Measurements from ENCODE around the gene IVD.
"Not testable (repeated sequence)": the region's sequence is repeated elsewhere in the genome, so short reads cannot be mapped to it uniquely, and the experiment has no call there.

The IVD gene

DNA sequence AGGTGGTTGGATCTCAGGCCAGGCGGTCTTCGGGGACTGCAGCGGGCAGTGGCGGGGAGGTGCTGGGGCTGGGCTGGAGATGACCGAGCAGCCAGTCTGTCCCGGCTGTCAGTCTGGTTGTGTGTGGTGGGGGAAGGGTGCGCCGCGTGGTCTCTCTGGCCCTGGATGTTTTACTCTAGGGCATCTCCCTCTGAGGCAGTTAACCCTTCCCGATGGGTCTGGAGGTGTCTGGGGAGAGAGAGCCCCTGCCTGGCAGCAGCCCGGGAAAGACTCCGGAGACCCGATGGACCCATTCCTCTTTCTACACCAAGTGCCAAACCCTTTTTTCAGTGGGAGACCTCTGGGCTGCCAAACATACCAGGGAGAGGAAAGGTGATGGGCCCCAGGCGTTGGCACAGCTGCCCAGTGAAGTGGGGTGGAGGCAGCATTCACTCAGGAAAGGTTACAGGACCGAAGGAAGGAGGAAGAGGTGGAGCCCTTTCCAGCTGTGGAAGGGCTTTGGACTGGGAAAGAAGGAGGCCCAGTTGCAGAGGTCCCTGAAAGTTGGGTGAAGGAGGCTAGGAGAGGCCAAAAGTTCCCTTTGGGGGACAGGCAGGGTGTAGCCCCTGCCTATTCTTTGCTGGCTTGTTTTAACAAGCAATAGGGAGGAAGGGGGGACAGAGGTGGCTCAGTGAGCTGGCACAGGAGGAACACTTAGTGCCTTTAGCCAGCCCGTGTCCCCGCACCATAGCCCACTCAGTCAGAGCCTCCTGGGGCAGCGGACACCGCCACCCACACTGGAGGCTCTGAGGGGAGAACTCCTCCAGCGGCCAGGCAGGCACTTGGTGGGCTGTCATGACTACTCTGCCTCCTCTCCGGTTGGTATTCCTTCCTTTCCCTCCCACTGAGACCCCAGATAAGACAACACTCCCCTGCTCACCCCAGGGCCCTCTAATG is 32.4 kb downstream of the IVD start:
- no peak for DNase-seq

DNA sequence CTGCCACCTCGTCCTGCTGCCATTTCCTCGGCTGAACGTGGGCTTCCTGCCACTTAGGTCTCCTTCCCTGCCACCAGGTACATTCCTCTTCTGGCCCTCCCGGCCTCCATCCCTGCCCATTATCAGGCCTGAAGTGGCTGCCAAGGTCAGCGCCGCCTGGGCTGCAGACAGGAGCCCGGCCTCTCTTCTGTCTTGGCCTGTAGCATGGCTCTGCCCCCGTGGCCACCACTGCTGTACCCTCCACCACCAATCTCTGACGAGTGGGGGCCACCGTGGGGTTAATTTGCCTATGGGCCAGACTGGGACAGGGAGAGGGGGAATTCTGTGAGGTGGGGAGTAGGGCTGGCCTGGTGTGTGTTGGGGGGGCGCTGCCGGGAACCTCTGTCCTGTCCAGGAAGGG is 33.1 kb downstream of the IVD start:
- no peak for DNase-seq

DNA sequence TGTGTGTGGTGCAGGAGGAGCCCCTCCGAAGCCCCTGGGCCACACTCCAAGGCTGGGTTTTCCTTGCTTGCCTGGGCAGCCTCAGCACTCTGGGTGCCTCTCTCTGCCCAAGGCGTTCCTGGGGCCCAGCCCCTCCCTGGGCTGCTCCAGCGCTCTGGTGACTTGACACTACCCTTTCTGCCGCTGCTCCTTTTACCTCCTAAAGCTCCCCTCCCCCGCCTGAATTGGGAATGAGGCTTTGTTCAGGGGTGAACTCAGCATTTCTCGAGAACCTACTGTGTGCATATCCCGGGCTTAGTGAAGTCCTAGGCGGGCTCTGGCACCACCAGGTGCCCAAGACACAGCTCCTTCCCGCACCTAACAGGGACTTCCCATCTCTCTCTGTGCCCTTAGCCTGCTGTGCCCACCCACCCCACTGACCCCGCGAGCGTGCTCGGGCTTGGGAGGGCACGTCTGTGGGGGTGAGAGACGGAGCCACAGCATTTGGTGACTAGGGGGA is 33.9 kb downstream of the IVD start:
- DNase-seq, result peak in 3 of 56 donors; percentile 28 to 34 (median 33)

DNA sequence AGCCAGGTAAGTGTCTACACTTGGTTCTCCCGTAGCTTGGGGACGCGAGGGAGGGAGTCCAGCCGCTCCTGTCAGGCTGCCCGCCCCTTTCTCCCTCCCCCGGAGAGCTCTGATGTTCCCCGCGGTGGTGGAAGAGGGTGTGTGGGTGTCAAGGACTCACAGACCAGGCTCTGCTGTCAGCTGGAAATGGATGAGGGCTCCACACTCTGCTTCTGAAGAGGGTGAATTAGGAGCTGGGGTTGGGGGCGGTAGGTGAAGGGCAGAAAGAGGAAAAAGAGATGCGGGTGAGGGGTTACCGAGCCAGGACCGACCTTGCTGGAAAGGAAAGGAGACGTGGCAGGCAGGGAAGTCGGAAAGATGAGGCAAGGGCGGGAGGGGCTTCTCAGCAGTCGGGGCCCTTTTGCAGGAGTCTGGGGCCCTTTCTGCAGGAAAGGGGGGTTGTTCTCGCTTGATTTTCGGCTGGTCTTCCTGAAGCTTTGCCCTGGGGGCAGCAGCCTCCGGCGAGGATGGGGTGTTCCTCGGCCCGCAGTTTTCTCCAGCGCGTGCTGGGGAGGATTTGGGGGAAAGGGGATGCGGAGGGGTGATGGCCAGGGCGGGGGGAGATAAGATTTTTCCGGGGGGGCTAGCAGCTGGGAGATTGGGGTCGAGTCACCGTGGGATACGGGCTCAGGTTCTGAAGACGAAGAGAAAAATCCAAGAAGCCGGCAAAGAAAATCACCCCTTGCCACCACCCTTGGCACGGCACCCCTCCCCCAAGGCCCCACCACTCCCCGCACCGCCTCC is 34.6 kb downstream of the IVD start:
- DNase-seq, result peak in 20 of 56 donors; percentile 15 to 60 (median 31)

DNA sequence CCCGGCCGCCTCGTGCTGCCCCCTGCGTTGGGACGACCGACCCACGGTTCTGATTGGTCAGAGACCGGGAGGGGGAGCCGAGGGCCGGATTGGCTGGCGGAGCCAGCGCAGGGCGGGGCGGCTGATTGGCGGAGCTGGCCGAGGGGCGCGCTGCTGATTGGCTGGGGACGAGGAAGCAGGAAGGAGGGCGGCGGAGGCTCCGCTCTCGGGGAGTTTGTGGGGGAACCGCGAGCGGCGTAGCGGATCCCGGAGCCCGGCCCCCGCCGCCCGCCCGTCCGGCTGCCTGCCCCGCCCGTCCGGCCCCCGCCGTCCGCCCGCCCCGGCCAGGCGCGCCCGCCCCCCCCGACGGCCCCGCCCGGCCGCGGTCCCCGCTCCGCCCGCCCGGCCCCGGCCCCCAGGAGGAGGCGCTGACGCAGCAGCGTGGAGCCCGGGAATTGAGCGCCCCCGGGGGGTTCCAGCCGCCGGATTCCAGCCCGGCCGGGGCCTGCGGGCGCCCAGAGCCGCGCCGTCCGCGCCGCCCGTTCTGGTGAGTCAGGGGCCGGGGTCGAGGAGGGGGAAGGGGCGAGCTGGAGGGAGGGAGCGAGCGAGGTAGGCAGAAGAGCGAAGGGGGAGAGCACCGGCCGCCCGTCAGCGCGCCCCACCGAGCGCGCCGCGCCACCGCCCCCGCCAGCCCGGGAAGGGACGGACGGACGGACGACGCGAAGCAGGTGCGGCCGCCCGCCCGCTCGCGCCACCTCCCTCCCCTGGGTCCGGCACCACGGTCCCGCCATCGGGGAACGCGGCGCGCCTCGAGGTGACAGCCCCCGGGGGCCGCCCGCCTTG is 35.4 kb downstream of the IVD start, which contains the start of gene BAHD1:
TSS of gene BAHD1 (plus strand) at position 211 of the 822 bp plus-strand sequence. CDS start 17,512 bp downstream, outside the sequence.
- peak; percentile 56 to 98 (median 95) for DNase-seq

DNA sequence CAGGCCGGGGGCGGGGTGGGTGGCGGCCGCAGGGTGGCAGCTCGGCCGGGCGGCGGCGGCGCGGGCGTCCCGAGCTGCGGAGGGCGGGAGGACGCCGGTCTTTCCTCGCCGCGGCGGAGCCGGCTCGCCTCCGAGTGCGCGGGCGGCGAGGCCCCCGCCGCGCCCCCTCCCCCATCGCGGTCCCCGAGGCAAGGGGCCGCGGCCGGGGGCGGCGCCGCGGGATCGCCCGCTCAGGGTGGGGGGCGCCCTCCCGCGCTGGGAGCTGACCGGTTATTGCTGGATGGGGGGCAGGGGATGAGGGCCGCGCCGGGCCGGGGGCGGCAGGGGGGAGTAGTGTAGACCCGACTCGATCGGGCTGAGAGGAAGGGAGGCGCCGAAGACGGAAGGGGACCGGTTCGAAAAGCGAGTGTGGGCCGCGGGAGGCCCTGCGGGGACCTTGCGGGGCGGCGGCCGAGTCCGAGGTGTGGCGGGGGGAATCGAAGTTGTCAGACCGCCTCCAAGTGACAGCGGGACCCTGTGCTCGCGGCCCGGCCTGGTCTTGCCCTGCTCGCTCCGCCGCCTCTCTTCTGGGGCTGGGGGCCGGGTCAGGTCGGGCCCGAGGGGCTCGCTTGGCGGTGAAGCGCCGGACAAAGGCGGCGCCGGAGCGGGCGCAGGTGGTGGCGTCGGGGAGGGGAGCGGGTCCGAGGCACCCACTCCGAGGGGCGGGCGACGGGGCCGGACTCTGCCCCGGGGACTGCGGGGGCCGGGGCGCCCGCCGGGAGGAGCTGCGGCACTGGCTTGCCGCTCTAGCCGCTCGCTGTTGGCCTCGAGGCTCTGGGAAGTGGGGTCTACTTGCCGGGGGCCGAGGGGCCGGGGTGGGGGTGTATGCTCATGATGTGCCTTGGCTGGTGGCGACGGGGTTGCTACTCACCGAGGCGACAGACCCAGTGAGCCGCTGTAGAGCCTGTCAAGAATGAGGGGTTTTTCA is 36.3 kb downstream of the IVD start:
- DNase-seq, result peak in 9 of 56 donors; percentile 13 to 50 (median 30)

DNA sequence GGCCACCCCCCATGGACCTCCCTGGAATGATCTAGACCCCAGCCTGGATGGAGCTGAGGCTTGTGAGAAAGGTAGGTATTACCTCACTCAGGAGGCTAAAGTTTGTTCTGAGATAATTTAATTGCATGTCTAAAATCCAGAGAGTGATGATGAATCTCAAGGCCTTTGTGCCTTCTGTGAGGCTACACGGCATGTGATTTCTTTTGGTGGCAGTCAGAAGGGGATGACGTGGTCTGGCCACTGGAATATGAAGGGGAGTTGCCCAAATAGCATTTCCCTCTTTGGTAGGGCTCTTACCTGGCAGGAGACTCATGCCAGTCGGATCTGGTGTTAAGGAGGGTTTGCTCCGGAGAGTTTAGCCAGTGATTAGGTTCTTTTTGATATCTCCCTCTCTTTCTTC is 37.7 kb downstream of the IVD start:
- no peak for DNase-seq

DNA sequence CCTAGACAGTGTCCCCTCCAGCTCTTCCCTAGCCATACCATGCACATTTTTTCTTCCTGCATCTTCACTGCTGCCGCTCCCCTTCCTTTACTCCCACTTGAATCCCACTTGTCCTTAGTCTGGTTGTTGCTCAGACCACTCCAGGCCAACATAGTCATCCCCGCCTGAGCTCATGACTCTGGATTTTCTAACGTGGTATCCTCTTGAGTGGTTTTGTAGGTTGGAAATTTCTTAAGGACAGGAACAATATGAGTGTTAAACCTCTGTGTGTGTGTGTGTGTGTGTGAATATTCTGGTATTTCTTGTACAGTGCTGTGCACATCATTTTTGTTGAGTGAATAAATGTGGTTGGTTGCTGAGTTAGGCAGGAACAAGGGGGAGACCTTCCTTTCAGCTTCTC is 38.3 kb downstream of the IVD start:
- no peak for DNase-seq

DNA sequence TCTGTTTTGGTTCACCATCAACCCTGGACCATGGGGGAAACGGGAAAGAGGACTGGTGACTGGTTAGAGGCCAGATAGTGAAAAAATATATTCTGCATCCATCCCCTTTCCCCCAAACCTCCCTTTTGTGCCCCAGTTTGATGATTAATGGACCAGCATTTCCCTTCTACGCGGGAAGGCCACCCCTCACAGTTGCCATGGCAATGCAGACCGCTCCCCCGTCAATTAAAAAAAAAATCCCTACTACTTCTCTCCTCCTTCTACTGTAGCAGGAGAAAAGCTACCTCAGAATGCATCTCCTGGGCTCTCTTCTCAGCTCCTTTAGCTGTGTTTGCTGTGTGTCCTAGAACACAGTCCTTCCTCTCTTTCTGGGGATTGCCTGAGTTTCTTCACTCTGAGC is 39.1 kb downstream of the IVD start:
- no peak for DNase-seq

DNA sequence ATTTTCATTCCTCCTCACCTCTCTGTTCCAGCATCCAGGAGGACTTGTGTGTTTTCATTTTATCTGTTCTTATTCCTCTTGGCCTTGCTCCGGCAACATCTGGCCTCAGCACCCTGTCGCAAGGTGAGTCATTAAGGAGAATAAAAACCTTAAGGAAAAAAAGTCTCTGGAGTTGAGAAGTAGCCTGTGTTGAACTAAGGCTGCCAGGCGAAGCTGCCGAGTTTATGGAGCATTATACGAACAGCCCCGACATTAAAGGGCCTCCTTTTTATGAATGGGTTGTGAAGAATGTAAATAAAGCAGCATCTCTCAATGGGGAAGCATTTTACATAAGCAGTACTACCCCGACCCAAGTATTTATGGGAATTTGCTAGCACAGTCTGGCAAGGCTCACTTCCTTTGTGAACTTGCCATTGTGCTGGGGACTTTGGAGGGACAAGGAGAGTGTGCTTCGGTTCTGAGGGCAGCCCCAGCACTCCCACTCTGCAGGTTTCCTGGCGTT is 39.9 kb downstream of the IVD start:
- DNase-seq, result no peak

DNA sequence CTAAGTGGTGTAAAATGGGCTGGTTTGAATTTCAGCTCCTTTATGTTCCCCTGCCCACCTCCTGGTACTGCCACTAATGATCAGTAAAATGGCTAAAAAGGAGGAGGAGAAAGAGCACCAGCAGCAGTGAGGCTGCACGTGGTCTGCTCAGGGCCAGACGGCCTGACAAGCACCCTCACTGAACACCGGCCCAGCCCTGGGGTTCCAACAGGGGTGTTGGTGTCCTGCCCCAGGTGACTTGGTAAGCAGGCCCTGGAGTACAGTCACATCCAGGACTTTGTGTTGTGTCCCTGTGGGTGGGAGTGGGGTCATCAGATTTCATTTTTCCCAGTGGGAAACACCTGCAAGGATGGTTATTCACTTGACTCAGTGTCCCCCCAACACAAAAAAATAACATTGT is 40.5 kb downstream of the IVD start:
- DNase-seq, result no peak

DNA sequence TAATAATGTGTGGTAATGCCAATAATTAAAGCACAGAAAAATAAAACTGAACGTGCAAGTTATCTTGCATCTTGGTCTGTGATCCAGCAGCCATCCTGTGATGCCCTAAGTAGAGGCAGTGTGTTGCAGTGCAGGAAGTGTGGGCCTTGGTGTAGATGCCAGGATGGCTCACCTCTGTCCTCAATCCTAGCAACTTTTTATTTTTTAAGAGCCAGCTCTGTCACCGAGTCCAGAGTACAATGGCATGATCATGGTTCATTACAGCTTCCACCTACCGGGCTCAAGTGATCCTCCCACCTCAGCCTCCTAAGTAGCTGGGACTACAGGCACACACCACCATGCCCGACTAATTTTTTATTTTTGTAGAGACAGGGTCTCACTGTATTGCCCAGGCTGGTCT is 42.8 kb downstream of the IVD start:
- no peak for DNase-seq

DNA sequence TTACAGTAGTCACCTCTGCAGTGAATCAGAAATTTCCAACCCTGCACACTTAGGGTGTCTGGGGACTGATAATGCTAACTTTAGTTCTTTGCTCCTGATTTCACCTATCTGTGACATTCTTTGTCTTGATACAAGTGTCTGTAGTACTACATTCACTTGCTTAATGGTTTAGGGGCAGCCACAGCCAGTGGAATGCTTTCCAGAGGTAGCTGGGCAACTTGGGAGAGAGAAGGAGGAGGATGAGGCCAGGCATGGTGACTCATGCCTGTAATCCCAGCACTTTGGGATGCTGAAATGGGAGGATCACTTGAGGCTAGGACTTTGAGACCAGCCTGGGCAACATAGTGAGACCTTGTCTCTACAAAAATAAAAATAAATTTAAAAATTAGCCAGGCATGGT is 43.7 kb downstream of the IVD start:
- DNase-seq, result no peak

DNA sequence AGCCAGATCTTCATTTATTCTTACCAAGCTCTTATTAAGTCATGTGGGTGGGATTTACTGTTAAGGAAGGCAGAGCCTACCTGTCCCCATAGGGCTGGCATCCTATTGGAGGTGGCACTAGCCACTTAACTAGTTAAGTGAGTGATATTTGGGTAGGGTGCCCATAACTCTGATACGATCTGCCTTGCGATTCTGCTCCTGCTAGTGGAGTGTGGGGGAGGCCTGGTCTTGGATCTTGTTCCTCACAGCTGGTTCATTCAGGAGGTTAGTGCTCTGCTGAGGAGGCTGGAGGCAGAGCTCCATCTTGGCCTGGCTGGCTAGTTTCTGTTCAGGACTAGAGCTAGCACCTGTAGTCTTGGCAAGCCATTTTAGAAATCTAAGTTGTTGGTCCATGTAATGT is 44.5 kb downstream of the IVD start:
- no peak for DNase-seq

DNA sequence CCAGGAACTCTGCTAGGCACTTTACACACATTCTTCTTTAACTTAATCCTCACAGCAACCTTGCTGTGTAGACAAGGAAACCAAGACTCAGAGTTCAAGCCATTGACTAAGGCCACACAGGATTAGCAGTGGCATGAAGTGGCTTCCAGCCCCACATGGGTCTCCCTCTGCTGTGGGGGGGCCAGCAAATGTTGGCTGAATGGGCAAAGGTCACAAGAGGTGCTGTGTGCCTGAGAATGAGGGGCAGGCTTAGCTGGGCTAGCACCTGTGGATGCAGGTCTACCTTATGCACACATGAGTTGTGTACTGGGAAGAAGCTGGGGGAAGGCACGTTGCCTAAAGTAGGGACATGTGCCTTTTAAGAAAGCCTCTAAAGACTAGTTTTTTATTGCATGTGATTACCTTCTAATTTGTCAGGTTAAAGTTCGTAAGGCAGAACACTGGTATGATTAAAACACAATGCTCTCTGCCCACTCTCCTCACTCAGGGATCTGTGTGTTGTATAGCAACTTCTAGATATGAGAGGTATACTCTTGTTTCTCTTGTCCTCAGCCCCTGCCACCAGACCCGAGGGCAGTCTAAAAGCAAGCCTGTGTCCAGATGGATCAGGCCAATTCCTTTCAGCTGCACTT is 46.0 kb downstream of the IVD start:
- no peak for DNase-seq

DNA sequence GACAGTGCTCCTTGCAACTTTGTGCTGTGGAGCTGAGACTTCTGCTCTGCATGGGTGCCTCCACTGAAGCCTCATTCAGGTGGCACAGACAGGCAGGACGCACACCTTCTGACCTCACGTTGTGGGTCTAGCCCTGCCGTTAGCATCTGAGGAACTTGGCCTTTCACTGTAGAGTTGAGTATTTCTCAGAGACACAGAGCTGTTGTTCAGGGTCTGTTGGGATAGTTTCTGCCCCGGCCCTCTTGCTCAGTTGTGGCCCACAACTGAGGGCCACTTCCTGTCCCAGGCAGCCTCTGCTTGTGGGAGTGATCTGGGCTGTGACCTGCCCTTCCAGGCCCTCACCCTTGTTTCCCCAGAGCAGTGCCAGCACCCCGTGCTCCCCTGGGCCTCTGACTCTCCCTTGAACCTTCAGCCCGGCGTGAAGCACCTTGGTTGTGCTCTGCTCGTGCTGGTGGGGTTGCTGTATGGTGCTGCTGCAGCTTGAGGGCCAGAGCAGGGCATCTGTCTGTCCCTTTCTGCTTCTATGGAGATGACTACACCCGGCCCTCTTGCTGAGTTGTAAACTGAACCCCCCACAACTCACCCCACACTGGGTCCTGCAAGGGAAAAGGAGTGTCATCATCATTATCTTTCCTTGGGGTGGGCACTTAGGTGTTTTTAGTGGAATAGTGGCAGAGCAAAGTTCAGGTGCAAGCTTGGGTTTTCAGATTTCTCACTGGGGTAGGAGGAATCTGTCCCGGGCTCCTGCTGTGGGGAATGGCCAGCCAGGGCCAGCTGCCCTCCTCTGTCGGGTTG is 46.9 kb downstream of the IVD start:
- DNase-seq, result no peak

DNA sequence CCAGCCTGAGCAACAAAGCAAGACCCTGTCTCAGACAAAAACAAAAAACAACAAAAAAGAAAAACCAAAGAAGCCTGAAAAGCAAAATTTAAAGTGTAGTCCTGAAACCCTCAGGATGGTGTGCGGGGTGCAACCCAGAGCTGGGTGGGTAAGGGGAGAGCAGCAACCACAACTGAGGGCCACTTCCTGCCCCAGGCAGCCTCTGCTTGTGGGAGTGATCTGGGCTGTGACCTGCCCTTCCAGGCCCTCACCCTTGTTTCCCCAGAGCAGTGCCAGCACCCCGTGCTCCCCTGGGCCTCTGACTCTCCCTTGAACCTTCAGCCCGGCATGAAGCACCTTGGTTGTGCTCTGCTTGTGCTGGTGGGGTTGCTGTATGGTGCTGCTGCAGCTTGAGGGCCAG is 48.3 kb downstream of the IVD start:
- not testable (repeated sequence) for DNase-seq

DNA sequence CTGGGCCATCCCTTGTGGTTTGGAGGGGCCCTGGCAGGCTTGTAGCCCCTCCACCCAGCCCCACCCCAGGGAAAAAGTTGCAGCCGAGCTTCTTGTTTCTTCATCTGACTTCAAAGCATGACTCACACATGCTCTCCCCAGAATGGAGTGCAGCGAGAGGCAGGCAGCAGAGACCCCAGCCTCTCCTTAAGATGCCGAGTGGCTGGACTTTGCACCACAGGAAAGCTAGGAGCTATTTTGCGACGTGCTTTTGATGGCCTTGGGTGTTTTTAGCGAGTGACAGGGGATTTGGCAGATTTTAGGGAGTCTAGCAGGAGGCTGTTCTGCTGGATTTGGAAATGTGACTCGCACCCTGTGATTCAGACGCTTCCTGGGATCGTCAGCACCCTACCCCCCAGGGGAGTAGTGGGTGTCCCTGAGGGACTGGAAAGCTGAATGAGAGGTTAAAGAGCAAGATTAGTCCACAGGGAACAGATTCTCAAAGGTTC is 49.4 kb downstream of the IVD start:
- no peak for DNase-seq
